GM19035 (cell line): ENCODE data around the gene PROK2.

ENCODE experiments used
- ATAC-seq: cut with Tn5 transposase; IDR thresholded peaks from one replicate; pipeline ENCODE4 v1.9.1; 2021; ENCODE audit not compliant: unreplicated experiment

Gene PROK2

DNA sequence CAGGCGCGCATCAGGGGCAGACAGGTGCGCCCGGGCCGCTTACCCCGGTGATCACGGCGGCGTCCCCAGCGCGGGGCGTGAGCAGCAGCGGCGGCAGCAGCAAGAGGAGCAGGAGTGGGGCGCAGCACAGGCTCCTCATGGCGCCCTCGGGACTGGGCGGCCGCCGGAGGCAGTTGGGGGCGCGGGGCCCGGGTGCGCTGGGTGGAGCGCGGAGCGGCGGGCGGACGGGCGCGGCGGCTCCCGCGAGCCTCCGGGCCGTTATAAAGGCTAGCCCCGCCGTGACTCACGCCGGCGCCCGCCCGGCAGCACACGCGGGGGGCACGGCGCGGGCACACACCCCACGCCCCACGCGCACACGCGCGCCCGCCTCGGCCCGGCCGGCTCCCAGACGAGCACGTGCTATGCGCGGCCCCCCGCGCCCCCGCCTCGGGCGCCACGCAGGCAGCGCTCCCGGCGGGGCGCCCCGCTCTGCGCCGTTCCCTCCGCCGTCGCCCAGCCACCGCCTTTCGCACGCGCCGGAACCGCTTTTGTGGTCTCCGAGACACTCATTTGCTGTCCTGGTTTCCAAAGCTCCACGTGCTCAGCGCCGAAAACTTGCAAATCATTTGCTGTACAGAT, at the start of gene PROK2:
Gene PROK2, minus strand, starts transcription at position 235 of the 618 bp plus-strand sequence. Its CDS starts 96 bp downstream, at position 139.
- ATAC-seq: no peak

DNA sequence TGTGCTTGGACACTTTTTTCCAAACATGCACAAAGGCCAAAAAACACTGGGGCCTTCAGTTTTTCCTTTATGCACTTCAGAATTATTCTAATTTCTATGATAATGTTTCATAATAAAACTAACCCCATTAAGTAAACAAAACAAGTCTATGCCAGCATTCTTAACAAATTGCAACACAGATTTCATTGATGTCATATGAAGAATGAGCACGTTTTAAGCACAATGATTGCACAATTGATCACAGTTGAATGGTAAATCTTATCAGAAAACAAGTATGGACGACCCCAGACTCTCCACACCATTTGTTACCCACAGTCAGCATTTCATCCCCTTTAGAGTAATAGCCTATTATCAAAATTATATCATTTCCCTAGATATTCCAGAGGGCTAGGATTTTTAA, 46.7 kb upstream of the PROK2 start:
- no peak for ATAC-seq

- no peak for ATAC-seq
Observed at GRCh38 chr3:71825551-71826283, 40.8 kb upstream of the PROK2 start.

DNA sequence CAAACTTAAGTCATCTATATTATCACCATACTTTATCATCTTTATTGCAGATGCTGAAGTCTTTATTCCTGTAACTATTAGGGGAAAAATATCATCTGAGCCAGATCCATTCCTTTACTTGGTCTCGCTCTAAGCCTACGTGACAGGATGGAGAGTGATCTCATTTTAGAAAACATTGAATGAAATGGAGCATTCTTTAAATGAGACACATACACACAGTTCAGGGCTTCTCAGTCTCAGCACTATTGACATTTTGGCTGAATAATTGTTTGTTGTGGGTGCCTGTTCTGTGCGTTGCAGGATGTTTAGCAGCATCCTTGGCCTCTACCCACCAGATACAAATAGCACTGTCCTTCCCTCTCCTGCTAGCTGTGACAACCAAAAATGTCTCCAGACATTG, 36.2 kb upstream of the PROK2 start:
- no peak for ATAC-seq

DNA sequence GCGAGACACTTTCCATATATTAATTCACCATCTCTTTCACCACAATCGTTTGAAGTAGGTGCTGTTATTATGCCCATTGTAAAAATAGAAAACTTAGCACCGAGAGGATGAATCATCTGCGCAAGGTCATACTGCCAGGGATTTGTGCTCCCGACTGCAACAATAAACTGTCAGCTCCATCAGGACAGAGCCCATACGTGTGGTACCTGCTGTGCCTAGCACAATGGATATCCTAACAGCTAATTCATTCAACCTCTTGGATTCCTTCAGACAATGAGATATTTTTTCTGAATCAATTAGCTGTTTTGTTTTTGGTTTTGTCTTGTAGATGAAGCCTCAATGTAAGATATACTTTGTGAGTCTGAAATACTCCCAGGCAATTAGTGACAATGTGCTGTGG, 32.3 kb upstream of the PROK2 start:
- ATAC-seq: no peak

- ATAC-seq: no peak
Observed at GRCh38 chr3:71816767-71817156, 31.8 kb upstream of the PROK2 start.

DNA sequence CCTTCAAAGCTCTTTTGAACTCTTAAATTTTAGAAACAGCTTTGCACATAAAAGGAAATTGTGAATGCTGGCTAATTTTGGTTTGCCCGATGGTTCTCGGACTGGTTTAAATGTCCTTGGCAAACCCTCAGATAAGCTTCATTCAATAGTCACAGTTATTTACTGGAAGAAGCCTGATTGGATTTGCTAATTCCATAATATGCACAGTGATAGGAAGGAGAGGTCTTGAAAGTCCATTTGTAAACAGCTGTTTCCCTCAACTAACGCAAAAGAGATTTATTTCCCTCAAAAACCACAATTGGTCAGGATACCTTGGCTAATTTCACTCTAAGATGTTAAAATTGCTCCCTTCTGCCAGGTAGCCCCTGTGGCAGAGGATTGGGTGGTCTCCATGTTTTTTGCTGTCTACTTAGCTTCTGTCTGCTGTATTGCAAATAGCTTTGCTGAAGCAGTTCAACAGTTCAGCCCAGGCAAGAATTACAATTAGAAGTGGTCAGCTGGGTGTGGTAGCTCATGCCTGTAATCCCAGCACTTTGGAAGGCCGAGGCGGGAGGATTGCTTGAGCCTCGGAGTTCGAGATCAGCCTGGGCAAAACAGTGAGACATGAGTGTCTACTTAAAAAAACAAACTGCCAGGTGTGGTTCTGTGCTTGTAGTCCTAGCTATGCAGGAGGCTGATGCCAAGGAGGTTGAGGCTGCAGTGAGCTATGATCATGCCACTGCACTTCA, 30.6 kb upstream of the PROK2 start:
- no peak for ATAC-seq

DNA sequence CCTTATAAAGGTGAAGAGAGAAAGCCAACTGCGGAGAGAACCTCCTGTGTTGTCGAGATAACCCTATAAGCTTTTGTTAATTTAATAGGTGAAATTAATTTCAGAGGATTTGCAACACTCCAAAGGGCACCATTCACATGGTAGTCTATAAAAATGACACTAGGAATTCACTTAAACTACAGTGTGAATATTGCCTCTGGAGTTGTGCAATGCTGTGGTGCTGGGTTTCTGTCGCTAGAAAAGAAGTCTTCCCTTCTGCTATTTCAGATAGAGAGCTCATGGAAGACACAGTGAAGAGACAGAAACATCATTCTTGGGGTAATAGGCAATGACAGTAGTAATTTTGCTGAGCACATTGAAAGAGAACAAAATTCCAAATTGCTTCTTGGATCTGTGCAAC, 28.8 kb upstream of the PROK2 start:
- no peak for ATAC-seq

DNA sequence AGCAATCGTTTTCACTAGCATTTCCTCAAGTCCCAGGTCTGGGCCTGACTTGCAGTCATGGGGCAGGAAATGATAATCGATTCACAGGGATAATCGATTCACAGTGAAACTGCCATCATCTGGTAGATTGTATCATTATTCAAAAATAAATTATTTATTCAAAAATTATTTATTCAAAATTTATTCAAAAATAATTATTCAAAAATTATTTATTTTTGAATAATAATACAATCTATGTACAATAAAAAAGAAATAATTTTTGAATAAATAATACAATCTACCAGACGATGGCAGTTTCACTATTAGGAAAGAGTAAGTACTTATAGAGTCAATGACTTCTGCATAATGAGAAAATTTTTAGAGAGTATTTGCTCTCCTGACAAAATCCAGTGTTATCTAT, 28.1 kb upstream of the PROK2 start:
- ATAC-seq: no peak

DNA sequence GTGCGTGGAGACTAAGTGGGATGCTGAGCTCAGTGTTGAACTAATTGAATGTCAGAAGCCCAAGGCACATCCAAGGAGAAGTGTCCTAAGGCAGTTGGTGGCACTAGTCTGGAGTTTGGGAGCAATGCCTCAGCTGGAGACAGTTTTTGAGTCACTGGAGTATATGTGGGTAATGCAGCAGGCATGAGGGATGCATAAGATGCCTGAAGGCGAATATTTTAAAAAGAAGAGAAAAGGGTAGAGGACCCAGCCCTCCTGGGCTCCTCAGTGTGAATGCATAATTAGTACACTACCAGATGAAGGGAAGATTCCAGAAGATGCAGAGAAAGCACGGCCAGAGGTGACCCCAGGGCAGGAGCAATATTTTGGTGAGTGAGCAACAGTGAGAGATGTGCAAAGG, 25.1 kb upstream of the PROK2 start:
- ATAC-seq: no peak

DNA sequence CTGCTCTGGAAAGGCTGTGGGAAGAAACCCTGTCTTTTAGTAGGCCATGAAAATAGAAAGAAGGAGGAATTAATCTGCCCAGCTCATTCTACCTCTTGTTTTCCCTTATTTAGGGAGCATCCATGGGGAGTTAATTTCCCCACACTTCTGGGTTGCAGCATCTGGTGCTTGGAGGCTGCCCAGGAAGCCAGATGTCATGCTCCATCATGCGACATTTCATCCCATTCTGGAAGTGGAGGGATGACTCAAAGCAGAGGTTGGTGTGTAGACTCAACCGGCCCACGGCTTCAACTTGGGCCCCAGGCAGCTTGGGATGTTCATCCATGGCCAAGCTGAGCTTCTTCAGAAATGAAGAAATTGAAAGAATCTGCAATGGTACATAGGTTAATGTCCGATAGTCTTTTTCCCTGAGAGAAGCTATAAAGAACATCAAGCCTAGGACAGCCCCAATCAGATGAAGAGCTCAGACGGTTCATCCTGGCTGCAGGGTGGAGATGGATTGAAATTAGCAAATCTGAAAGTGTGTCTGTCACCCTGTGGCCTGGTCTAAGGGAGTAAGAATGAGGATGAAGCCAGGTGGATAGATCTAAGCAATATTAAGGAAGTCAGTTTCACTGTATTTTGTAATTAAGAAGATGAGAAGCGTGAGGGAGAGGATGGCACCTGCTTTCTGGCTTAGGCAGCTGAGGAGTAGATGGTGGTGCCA, 24.5 kb upstream of the PROK2 start:
- ATAC-seq: no peak

DNA sequence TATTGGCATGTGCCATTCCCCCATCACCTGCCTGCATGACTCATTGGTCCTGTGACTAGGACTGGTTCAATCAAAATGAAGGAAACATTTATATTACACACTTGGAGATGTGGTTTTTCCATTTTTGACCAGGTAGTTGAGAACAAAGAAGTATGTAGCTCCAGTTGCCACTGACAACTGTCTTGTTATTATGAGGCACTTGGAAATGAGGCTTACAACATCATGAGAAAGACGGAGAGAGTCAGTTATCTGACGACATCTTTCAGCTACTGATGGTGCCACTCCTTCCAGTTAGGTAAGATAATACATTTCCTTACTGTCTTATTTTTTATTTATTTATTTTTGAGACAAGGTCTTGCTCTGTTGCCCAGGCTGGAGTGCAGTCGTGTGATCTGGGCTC, 21.8 kb upstream of the PROK2 start:
- no peak for ATAC-seq

DNA sequence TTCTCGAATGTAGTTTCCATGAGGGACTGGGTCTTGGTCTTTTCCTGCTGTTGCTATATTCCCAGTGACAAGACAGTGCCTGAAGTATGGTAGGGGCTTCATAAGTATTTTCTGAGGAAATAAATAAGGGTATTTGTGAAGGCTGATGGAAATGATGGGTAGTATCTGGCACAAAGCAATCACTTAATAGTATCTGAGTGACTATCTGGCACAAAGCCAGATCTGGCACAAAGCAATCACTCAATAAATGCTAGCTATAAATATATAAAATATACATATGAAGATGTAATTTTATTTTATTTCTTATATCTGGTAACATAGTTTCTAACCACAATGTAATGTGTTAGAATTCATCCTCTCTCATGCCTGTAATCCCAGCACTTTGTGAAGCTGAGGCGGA, 20.7 kb upstream of the PROK2 start:
- no peak for ATAC-seq

DNA sequence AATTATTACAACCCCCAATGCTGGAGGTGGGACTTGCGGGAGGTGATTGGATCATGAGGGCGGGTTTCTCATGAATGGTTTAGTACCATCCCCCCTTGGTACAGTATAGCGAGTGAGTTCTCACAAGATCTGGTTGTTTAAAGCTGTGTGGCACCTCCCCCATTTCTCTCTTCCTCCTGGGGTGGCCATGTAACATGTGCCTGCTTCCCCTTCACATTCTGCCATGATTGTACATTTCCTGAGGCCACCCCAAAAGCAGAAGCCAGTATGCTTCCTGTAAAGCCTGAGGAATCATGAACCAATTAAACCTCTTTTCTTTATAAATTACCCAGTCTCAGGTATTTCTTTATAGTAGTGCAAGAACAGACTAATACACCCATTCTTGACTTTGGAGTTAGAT, 20.3 kb upstream of the PROK2 start:
- no peak for ATAC-seq

DNA sequence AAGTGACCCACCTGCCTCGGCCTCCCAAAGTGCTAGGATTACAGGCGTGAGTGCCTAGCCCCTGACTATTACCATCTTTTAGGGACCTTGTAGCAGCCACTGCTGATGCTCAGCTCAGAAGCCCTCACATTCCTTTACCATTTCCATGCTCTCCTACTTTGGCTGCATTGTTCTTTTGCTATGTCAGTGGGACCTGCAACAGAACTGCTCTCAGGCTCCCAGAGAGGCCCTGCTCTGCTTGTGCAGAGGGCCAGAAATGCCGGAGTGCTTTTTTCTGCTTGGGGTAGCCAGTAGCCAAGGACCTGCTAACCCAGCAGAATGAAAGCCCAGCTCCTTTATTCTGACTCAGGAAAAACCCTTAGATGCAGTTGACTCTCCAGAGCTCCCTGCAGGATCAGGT, 18.3 kb upstream of the PROK2 start:
- ATAC-seq: no peak

DNA sequence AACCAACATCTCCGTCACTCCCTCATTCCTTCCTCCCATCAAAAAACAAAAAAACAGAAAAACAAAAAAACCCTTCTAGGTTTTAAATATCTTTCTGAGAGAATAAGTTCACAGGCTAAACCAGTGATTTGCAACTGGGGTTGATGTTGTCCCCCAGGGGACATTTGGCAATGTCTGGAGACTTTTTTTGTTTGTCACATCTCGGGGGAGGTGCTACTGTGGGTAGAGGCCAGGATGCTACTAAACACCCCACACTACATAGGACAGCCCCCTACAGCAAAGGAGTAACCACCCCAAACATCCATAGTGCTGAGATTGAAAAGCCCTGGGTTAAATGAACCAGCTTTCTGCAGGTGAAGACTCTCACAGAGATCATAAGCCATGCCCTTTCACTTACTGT, 17.0 kb upstream of the PROK2 start:
- ATAC-seq: no peak

- ATAC-seq: no peak
Observed at GRCh38 chr3:71800023-71800422, 15.1 kb upstream of the PROK2 start.

- no peak for ATAC-seq
Observed at GRCh38 chr3:71797455-71797854, 12.5 kb upstream of the PROK2 start.

DNA sequence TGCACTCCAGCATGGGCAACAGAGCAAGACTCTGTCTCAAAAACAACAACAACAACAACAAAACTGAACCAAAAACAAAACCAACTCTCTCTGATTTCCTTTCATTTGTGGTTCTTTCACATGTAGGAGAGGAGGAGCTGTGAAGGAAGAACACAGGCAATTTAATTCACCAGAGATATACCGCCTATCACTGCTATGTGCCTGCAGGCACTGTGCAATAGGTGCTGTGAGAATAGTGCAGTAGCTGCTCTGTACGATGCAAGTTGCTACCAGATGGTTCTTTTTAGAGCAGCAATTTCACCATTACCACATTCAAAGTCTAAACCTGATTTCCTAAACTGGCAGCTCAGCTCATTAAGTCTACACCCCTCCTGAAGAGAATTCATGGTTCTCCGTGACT, 11.3 kb upstream of the PROK2 start:
- no peak for ATAC-seq

DNA sequence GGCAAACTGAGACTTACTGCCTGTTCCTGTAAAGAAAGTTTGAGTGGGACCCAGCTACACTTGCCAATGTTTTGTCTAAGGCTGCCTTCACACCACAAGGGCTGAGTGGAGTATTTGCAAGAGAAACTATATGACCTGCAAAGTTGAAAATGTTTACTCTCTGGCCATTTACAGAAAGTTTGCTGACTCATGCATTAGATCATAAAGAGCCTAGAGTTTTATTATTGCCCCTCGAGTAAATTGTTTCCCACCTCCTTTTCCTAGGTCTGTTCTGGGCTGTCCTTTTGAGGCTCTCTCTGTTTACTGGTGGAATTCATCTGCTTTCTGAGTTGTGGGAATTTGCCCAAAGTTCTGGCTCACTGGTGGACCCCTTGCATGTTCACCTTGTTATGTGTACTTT, 6.7 kb upstream of the PROK2 start:
- no peak for ATAC-seq

- ATAC-seq: no peak
Observed at GRCh38 chr3:71789922-71790321, 5.0 kb upstream of the PROK2 start.
